Panc1 (cell line): ENCODE measurements around the gene IFNA2.

Experiments used
- CTCF ChIP-seq: fragments of 450-650 bp; IDR thresholded peaks from 2 replicates; pipeline ENCODE4 v1.5.1; 2017; ENCODE audit warnings: mild to moderate bottlenecking
- REST ChIP-seq, 2 experiments: IDR thresholded peaks; 2 replicates each; pipeline ENCODE4 v1.6.1; 2011 to 2012; ENCODE audit warnings: low read depth in 2 of 2, control low read depth in 1 of 2, low read length in 1 of 2, mild to moderate bottlenecking in 1 of 2, moderate library complexity in 1 of 2; ENCODE audit not compliant: insufficient read depth in 1 of 2
- TCF7L2 ChIP-seq: IDR thresholded peaks from 2 replicates; pipeline ENCODE4 v1.6.1; 2011; ENCODE audit warnings: mild to moderate bottlenecking, low read depth, low read length, inconsistent platforms

- TF ChIP-seq CTCF = no peak
- TF ChIP-seq REST (IDR thresholded peaks at IDR 0.05; ENCODE audit: insufficient read depth in 1 of 2, low read depth in 2 of 2, low read length in 1 of 2) = no peak
- no peak for TF ChIP-seq TCF7L2
Observed at GRCh38 chr9:21383627-21384026, 1.6 kb downstream of the IFNA2 start.
